Fibroblast of lung (primary cell): Measurements from ENCODE around the gene TMEM191C. TPM values are rescaled to one million over a fixed set of nuclear protein-coding genes. Genes with fewer than 3 reads are reported as not detected.
"Not testable (repeated sequence)": the region's sequence is repeated elsewhere in the genome, so short reads cannot be mapped to it uniquely, and the experiment has no call there.

Experiments
- DNase-seq, 2 donors: peaks; one replicate each; pipeline versions ENCODE4 v3.0.0 to v3.0.0-alpha.2; 2010; ENCODE audit warnings: low read depth in 2 of 2
- H2AFZ ChIP-seq: 2 replicates; pipeline ENCODE4 v1.5.1; 2012; ENCODE audit warnings: low read length, control low read depth, inconsistent platforms
- H3K27ac ChIP-seq: 2 replicates; pipeline ENCODE4 v1.5.1; 2011; ENCODE audit warnings: low read length, control low read depth; ENCODE audit not compliant: insufficient read depth
- H3K27me3 ChIP-seq: 2 replicates; pipeline ENCODE4 v1.5.1; 2011; ENCODE audit warnings: mild to moderate bottlenecking, low read length; ENCODE audit not compliant: control insufficient read depth, insufficient read depth
- H3K36me3 ChIP-seq: 2 replicates; pipeline ENCODE4 v1.5.1; 2011; ENCODE audit warnings: low read length; ENCODE audit not compliant: control insufficient read depth, insufficient read depth
- H3K4me1 ChIP-seq: 2 replicates; pipeline ENCODE4 v1.5.1; 2011; ENCODE audit warnings: low read length; ENCODE audit not compliant: control insufficient read depth, insufficient read depth; ENCODE audit errors: extremely low read depth
- H3K4me2 ChIP-seq: 2 replicates; pipeline ENCODE4 v1.5.1; 2011; ENCODE audit warnings: low read length, control low read depth; ENCODE audit not compliant: insufficient read depth; ENCODE audit errors: extremely low read depth
- H3K4me3 ChIP-seq, 4 experiments: fragments of 200-600 bp in 1 of 4; sonication (generic) in 1 of 4; replicated peaks in 1 of 4; 2 replicates each; pipeline ENCODE4 v1.5.1; 2011 to 2016; ENCODE audit warnings: low read length in 4 of 4, low read depth in 3 of 4, mild to moderate bottlenecking in 3 of 4, control low read depth in 2 of 4, inconsistent platforms in 1 of 4, mixed read lengths in 1 of 4; ENCODE audit not compliant: insufficient read depth in 1 of 4; ENCODE audit errors: control extremely low read depth in 1 of 4
- H3K79me2 ChIP-seq: 2 replicates; pipeline ENCODE4 v1.5.1; 2012; ENCODE audit warnings: mild to moderate bottlenecking, low read length, inconsistent platforms; ENCODE audit not compliant: control insufficient read depth, insufficient read depth
- H3K9ac ChIP-seq: 2 replicates; pipeline ENCODE4 v1.5.1; 2011; ENCODE audit warnings: mild to moderate bottlenecking, low read length, control low read depth; ENCODE audit not compliant: insufficient read depth
- H3K9me3 ChIP-seq: 2 replicates; pipeline ENCODE4 v1.5.1; 2012; ENCODE audit warnings: low read depth, low read length; ENCODE audit not compliant: control insufficient read depth, insufficient read depth
- H4K20me1 ChIP-seq: 2 replicates; pipeline ENCODE4 v1.5.1; 2011; ENCODE audit warnings: low read length; ENCODE audit not compliant: control insufficient read depth, insufficient read depth; ENCODE audit errors: extremely low read depth
- polyA plus RNA-seq, 2 donors: library from polyadenylated mRNA; depleted of rRNA in 1 of 2; stranded (reverse) in 1 of 2; unstranded in 1 of 2; fragments of >200 nt; gene quantifications; 2 replicates each; pipeline ENCODE4 v1.2.1, GENCODE V29; 2011 to 2012; ENCODE audit warnings: missing spikeins in 1 of 2
- total RNA-seq: library from RNA; depleted of rRNA; stranded (reverse); fragments of >200 nt; gene quantifications from 2 replicates; pipeline ENCODE4 v1.2.1, GENCODE V29; 2014

Gene TMEM191C
- total and polyA plus RNA-seq, 2 donors (not counting 1 experiment from before 2014, with no cell fraction given) = 0.36 to 2.6 TPM

GRCh38 chr22:21493789-21494782 is 26.9 kb downstream of the TMEM191C start:
- H3K79me2 ChIP-seq, H3K9me3 ChIP-seq, H3K9ac ChIP-seq, H3K4me3 ChIP-seq, H3K4me1 ChIP-seq, H4K20me1 ChIP-seq, H3K27me3 ChIP-seq, H2AFZ ChIP-seq, H3K27ac ChIP-seq, H3K36me3 ChIP-seq, H3K4me2 ChIP-seq, DNase-seq: not testable (repeated sequence)

DNA sequence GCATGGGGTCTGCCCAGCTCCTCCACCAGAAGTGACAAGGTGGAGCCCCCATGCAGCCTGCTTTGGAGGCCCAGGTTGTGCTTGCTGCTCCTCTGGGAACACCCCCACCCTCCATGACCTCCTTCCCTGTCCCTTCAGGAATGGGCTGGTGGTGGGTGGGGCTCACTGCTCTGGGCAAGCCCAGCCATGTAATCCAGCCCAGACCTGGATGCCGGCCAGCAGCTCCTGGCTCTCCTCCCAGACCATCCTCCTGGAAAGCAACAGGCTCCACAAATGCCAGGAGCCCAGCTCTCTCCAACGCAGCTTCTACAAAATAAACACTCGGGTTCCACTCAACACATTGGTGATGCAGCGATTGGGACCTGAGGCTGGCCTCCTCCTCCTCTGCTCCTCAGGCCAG is 30.8 kb downstream of the TMEM191C start:
- not testable (repeated sequence) for H3K4me2 ChIP-seq, H3K27ac ChIP-seq, H4K20me1 ChIP-seq, H2AFZ ChIP-seq, H3K4me3 ChIP-seq, DNase-seq, H3K9ac ChIP-seq, H3K4me1 ChIP-seq, H3K27me3 ChIP-seq, H3K36me3 ChIP-seq, H3K79me2 ChIP-seq, H3K9me3 ChIP-seq

GRCh38 chr22:21498489-21498888 is 31.3 kb downstream of the TMEM191C start:
- H4K20me1 ChIP-seq, DNase-seq, H3K4me1 ChIP-seq, H3K27me3 ChIP-seq, H3K4me3 ChIP-seq, H2AFZ ChIP-seq, H3K4me2 ChIP-seq, H3K9ac ChIP-seq, H3K27ac ChIP-seq, H3K9me3 ChIP-seq, H3K36me3 ChIP-seq, H3K79me2 ChIP-seq: not testable (repeated sequence)

- H3K9ac ChIP-seq, H4K20me1 ChIP-seq, H3K9me3 ChIP-seq, H3K79me2 ChIP-seq, H3K27me3 ChIP-seq, H3K36me3 ChIP-seq, H3K4me1 ChIP-seq, H3K4me3 ChIP-seq, H3K27ac ChIP-seq, DNase-seq, H2AFZ ChIP-seq, H3K4me2 ChIP-seq: not testable (repeated sequence)
Observed at GRCh38 chr22:21499623-21500506, 32.7 kb downstream of the TMEM191C start.

- not testable (repeated sequence) for H3K36me3 ChIP-seq, H3K27ac ChIP-seq, H3K27me3 ChIP-seq, DNase-seq, H4K20me1 ChIP-seq, H2AFZ ChIP-seq, H3K9me3 ChIP-seq, H3K79me2 ChIP-seq, H3K4me2 ChIP-seq, H3K4me1 ChIP-seq, H3K9ac ChIP-seq, H3K4me3 ChIP-seq
Observed at GRCh38 chr22:21510397-21510796, 43.2 kb downstream of the TMEM191C start.

- not testable (repeated sequence) for H3K4me2 ChIP-seq, H2AFZ ChIP-seq, H3K4me1 ChIP-seq, DNase-seq, H3K79me2 ChIP-seq, H3K9me3 ChIP-seq, H4K20me1 ChIP-seq, H3K36me3 ChIP-seq, H3K4me3 ChIP-seq, H3K9ac ChIP-seq, H3K27ac ChIP-seq, H3K27me3 ChIP-seq
Observed at GRCh38 chr22:21512022-21512421, 44.8 kb downstream of the TMEM191C start.
